Right lobe of liver (tissue), 6 donors: ENCODE data around the gene GSDME. TPM values are rescaled to one million over a fixed set of nuclear protein-coding genes. Genes with fewer than 3 reads are reported as not detected.

ENCODE experiments used
- ATAC-seq, 4 donors: fragments of 200-7000 bp; cut with Tn5 transposase; one replicate each; pipeline ENCODE4 v1.9.1; 2020; ENCODE audit warnings: mild to moderate bottlenecking in 4 of 4, moderate library complexity in 4 of 4
- DNase-seq, 3 donors: peaks; one replicate each; pipeline ENCODE4 v3.0.0-alpha.2; 2020
- H3K27ac ChIP-seq, 3 donors: fragments of 200-600 bp; one replicate each; pipeline ENCODE4 v1.8.0; 2022
- H3K27me3 ChIP-seq, 2 donors: fragments of 200-600 bp; one replicate each; pipeline ENCODE4 v1.8.0; 2022
- H3K36me3 ChIP-seq, 4 donors: fragments of 200-600 bp; sonication (generic) in 1 of 4; one replicate each; pipeline versions ENCODE4 v1.5.1 to v1.8.0; 2017 to 2022; ENCODE audit warnings: control low read depth in 1 of 4
- H3K4me1 ChIP-seq, 4 donors: fragments of 200-600 bp; sonication (generic) in 1 of 4; one replicate each; pipeline versions ENCODE4 v1.5.1 to v1.8.0; 2017 to 2022; ENCODE audit warnings: control low read depth in 1 of 4
- H3K4me3 ChIP-seq, 3 donors: fragments of 200-600 bp; one replicate each; pipeline ENCODE4 v1.8.0; 2022
- H3K9me3 ChIP-seq, 4 donors: fragments of 200-600 bp; sonication (generic) in 1 of 4; one replicate each; pipeline versions ENCODE4 v1.5.1 to v1.8.0; 2017 to 2022; ENCODE audit warnings: control low read depth in 1 of 4
- POLR2A ChIP-seq: fragments of 450-650 bp; IDR thresholded peaks from one replicate; pipeline ENCODE4 v1.6.1; 2017; ENCODE audit warnings: antibody characterized with exemption, mild to moderate bottlenecking
- WGBS: methylation state at CpG from one replicate; pipeline ENCODE4 v1.1.6; 2018; ENCODE audit warnings: low coverage, low lambda C conversion rate; ENCODE audit not compliant: insufficient coverage; ENCODE audit errors: missing lambda C conversion rate; 5-methylcytosine and 5-hydroxymethylcytosine counted together
- intact Hi-C, 2 donors: fragments of 100-400 bp; cut with DNase I; formaldehyde crosslinking; loops; one replicate each; pipeline versions ENCODE4 v1.11.2 to v1.14.1; 2022
- total RNA-seq, 6 experiments: library from RNA; depleted of rRNA in 2 of 6; stranded (reverse); fragments of >200 nt in 2 of 6; fragmentation: NEBNext Ultra II Directional in 3 of 6; extraction: Animal tissue kit (Norgen Biotek cat#: 25700) in 3 of 6; gene quantifications; one replicate each; pipeline versions ENCODE4 v1.1.0 to v1.2.4, GENCODE V29; 2016 to 2023
- TF ChIP-seq, protein P1 (sequence below), 4 donors: fragments of 200-600 bp in 3 of 4; fragments of 450-650 bp in 1 of 4; IDR thresholded peaks; one replicate each; pipeline versions ENCODE4 v1.5.1 to v1.8.0; 2016 to 2022; ENCODE audit warnings: antibody characterized with exemption in 4 of 4, mild to moderate bottlenecking in 2 of 4
- donor health status: DM: no; HTN: yes; CAD: no.
- donor health status: DM: no; HTN: no; CAD: no.
- donor health status: DM: no; HTN: no; CAD: no.
- donor health status: DM: no; HTN: yes; CAD: no.
- donor health status: DM: no; HTN: yes; CAD: no.

Gene GSDME
- total RNA-seq, 6 experiments from 2014 or later, result 3.1 to 10.2 (median 5.8) TPM

DNA sequence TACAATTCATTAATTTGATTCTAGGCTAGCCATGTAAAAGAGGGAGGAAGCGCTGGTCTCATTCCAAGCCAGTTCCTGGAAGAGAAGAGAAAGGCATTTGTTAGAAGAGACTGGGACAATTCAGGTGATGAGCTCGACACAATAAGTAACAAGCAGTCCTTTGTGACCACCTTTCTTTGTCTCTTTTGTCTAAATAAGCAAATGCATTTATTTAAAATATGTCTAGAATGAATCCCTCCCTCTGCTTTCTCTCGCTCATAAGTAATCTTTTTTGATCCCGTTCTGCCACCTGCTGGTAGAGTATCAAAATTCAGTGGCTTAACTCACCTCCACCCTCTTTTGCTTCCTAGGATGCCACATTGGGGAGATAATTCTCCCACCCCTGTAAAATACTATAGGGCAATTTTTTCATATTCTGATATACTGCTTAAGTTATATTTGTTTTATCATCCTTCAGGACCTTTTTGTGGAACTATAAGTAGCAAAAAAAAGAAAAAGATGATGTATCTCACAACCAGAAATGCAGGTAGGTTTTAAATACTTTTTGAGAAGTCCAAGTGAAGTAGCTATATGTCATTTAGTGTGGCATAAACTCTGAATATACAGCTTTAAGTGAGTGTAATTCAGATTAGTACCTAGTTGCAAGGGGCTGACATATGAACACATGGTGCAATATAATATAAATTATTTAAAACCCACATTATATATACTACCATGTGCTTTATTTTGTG lies 91.5 kb downstream of the GSDME start:
- TF ChIP-seq POLR2A, result no peak
- TF ChIP-seq, protein P1, sequence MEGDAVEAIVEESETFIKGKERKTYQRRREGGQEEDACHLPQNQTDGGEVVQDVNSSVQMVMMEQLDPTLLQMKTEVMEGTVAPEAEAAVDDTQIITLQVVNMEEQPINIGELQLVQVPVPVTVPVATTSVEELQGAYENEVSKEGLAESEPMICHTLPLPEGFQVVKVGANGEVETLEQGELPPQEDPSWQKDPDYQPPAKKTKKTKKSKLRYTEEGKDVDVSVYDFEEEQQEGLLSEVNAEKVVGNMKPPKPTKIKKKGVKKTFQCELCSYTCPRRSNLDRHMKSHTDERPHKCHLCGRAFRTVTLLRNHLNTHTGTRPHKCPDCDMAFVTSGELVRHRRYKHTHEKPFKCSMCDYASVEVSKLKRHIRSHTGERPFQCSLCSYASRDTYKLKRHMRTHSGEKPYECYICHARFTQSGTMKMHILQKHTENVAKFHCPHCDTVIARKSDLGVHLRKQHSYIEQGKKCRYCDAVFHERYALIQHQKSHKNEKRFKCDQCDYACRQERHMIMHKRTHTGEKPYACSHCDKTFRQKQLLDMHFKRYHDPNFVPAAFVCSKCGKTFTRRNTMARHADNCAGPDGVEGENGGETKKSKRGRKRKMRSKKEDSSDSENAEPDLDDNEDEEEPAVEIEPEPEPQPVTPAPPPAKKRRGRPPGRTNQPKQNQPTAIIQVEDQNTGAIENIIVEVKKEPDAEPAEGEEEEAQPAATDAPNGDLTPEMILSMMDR (IDR thresholded peaks at IDR 0.05), result peak; percentile 68 to 74 (median 72)
- H3K27ac ChIP-seq, result no peak overlapping the region

DNA sequence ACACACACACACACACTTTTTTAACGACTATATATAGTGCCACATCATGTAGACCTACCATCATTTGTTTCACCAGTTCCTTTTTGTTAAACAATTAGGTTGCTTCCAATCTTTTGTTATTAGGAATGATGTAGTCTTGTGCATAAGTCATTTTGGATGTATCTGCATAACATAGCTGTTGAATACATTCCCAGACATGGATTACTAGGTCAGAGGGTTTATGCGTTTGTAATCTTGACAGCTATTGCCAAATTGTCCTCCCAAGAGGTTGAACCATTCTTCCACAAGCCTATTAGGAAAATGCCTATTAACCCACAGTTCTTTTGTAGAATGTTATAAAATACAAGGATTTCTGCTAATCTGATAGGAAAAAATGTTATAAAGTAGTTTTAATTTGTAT lies 96.7 kb downstream of the GSDME start:
- Histone ChIP-seq H3K27ac (no peak overlapping the region), H3K4me1 (no peaks in the 10 kb centered on the region), H3K36me3 (no peaks in the 10 kb centered on the region), H3K4me3 (no peak overlapping the region), H3K9me3 (no peaks in the 10 kb centered on the region), H3K27me3 (no peaks in the 10 kb centered on the region)
- WGBS, result 46% methylated on average over 2 of the region's 2 CpGs
- no peak for DNase-seq
- peak in 1 of 4 donors; percentile 36 for ATAC-seq
- intact Hi-C loops, result no loop called here
- TF ChIP-seq POLR2A, result no peak
- TF ChIP-seq, protein P1 (IDR thresholded peaks at IDR 0.05), result no peak

More for the DNA sequence above, 91.5 kb downstream of the GSDME start:
- H3K4me1 ChIP-seq, result peaks cover 0 to 16% (median 5%) of the 10 kb centered on the region in 4 donors
- intact Hi-C loops, result no loop called here
- WGBS, result 26% methylated on average over 4 of the region's 4 CpGs
- no peaks in the 10 kb centered on the region for H3K9me3 ChIP-seq
- DNase-seq (no peak), ATAC-seq (peak; percentile 75 to 84 (median 76))
- no peaks in the 10 kb centered on the region for H3K36me3 ChIP-seq
- H3K4me3 ChIP-seq, result no peak overlapping the region
- no peaks in the 10 kb centered on the region for H3K27me3 ChIP-seq

DNA sequence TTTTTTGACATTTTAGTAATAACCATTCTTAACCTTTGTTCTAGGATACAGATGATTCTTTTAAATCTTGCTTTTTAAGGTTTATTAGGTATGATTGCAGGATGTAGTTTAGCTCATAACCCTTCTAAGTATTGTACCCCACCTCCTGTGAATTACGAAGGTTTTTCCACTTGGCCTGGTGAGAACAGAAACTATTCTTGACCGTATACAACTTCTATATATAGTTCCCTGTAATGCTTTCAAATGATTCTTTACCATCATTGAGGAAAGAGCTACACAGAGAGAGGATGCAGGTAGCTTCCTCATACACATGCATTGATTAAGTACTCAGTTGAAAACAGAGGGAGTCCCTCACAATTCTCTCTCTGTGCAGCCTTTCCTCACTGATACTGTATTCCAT lies 97.8 kb downstream of the GSDME start:
- no peak for ATAC-seq
- intact Hi-C loops, result no loop called here
- 86% methylated on average over 2 of the region's 2 CpGs for WGBS

DNA sequence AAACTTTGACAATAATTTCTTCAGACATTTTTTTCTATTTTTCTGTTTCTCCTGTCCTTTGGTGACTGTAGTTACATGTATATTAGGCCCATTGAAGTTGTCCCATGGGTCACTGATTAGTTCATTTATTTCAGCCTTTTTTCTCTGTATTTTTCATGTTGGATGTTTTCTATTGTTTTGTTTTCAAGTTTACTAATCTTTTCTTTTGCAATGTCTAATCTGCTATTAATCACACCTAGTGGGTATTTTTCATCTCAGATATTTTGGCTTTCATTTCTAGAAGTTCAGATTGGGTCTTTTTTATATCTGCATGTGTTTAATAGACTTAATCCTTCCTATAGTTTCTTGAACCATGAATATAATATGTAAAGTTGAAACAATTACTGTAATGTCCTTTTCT lies 99.3 kb downstream of the GSDME start:
- H3K27me3 ChIP-seq, result no peaks in the 10 kb centered on the region
- no peaks in the 10 kb centered on the region for H3K36me3 ChIP-seq
- intact Hi-C loops, result no loop called here
- no peak overlapping the region for H3K4me3 ChIP-seq
- no peaks in the 10 kb centered on the region for H3K4me1 ChIP-seq
- ATAC-seq (no peak), DNase-seq (no peak)
- H3K27ac ChIP-seq, result no peak overlapping the region
- TF ChIP-seq POLR2A, result no peak
- H3K9me3 ChIP-seq, result no peaks in the 10 kb centered on the region

More for the DNA sequence above, 97.8 kb downstream of the GSDME start:
- H3K27ac ChIP-seq, result no peak overlapping the region
- H3K9me3 ChIP-seq, result no peaks in the 10 kb centered on the region
- no peaks in the 10 kb centered on the region for H3K27me3 ChIP-seq
- no peaks in the 10 kb centered on the region for H3K4me1 ChIP-seq
- TF ChIP-seq, protein P1 (IDR thresholded peaks at IDR 0.05), result no peak
- TF ChIP-seq POLR2A, result no peak
- no peak overlapping the region for H3K4me3 ChIP-seq
- H3K36me3 ChIP-seq, result no peaks in the 10 kb centered on the region
- DNase-seq, result no peak

DNA sequence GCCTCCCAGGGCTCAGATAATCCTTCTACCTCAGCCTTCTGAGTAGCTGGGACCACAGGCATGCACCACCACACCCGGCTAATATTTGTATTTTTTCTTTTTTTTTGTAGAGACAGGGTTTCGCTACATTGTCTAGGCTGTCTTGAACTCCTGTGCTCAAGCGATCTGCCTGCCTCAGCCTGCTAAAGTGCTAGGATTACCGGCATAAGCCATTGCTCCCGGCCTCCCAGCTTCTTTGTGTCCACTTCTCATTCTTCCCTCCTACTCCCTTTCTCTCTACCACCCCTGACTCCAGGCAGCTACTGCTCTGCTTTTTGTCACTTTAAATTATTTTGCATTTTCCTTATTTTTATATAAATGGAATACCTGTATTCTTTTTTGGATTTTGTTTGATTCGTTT lies 100.7 kb downstream of the GSDME start:
- no peaks in the 10 kb centered on the region for H3K27me3 ChIP-seq
- H3K4me3 ChIP-seq, result no peak overlapping the region
- H3K36me3 ChIP-seq, result no peaks in the 10 kb centered on the region
- TF ChIP-seq, protein P1 (IDR thresholded peaks at IDR 0.05), result no peak
- no peak for TF ChIP-seq POLR2A
- DNase-seq (no peak), ATAC-seq (no peak)
- H3K4me1 ChIP-seq, result no peaks in the 10 kb centered on the region
- intact Hi-C loops, result no loop called here
- H3K9me3 ChIP-seq, result no peaks in the 10 kb centered on the region
- 92% methylated on average over 6 of the region's 6 CpGs for WGBS
- no peak overlapping the region for H3K27ac ChIP-seq
